SH-SY5Y (cell line): ENCODE results near the gene PDE4B.

Experiments used
- GATA2 ChIP-seq: IDR thresholded peaks from 2 replicates; pipeline ENCODE4 v1.6.1; 2011; ENCODE audit warnings: mild to moderate bottlenecking, low read depth, low read length
- GATA3 ChIP-seq: IDR thresholded peaks from 2 replicates; pipeline ENCODE4 v1.6.1; 2011; ENCODE audit warnings: low read depth, mild to moderate bottlenecking, low read length, moderate library complexity

GRCh38 chr1:65896721-65897120, 104.0 kb downstream of the PDE4B start:
- no peak for TF ChIP-seq GATA3
- TF ChIP-seq GATA2 = no peak
